ENCODE data around the gene CD48.
A peak's percentile ranks its signal among the peaks of the same experiment; 100 is the strongest.
"Not testable (repeated sequence)": the region's sequence is repeated elsewhere in the genome, so short reads cannot be mapped to it uniquely, and the experiment has no call there.

Gene CD48

GRCh38 chr1:160741612-160742348, 30.2 kb upstream of the CD48 start:
- no peak for DNase-seq (ENCODE audit: low read depth)

GRCh38 chr1:160741092-160741501, 29.5 kb upstream of the CD48 start:
- DNase-seq (ENCODE audit: low read depth) = no peak

GRCh38 chr1:160740133-160740688, 28.6 kb upstream of the CD48 start:
- no peak for DNase-seq (ENCODE audit: low read depth)

DNA sequence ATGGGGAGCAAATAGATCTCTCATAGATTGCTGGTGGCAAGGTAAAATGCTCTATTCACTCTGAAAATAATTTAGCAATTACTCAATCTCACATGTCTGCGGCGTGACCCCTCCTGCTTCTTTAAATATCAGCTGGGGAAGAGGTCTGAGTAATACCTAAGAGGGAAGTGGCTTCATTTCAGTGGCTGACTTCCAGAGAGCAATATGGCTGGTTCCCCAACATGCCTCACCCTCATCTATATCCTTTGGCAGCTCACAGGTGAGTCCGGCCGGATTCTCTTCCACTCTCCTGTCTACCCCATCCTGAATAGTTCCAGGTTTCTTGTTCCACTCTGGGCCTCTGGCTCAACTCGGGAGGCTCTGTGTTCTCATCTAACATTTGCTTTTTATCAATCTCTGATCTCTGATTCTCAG, 27.5 kb upstream of the CD48 start, which contains the start of gene SLAMF7:
Gene SLAMF7 (plus strand): TSS at position 150 of the 414 bp plus-strand sequence. CDS start 55 bp downstream, at position 205.
- no peak for DNase-seq (ENCODE audit: low read depth)

- no peak for DNase-seq (ENCODE audit: low read depth)
Measured at GRCh38 chr1:160738271-160738670, 26.6 kb upstream of the CD48 start.

GRCh38 chr1:160734301-160734700, 22.7 kb upstream of the CD48 start:
- no peak for DNase-seq (ENCODE audit: low read depth)

GRCh38 chr1:160733898-160734297, 22.3 kb upstream of the CD48 start:
- DNase-seq (ENCODE audit: low read depth) = no peak

GRCh38 chr1:160731990-160732389, 20.4 kb upstream of the CD48 start:
- no peak for DNase-seq (ENCODE audit: low read depth)

DNA sequence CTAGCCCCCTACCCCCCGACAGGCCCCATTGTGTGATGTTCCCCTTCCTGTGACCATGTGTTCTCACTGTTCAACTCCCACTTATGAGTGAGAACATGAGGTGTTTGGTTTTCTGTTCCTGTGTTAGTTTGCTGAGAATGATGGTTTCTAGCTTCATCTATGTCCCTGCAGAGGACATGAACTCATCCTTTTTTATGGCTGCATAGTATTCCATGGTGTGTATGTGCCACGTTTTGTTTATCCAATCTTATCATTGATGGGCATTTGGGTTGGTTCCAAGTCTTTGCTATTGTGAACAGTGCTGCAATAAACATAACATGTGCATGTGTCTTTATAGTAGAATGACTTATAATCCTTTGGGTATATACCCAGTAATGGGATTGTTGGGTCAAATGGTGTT, 19.9 kb upstream of the CD48 start:
- DNase-seq (ENCODE audit: low read depth) = not testable (repeated sequence)

- DNase-seq (ENCODE audit: low read depth) = no peak
Measured at GRCh38 chr1:160727316-160727640, 15.7 kb upstream of the CD48 start.

DNA sequence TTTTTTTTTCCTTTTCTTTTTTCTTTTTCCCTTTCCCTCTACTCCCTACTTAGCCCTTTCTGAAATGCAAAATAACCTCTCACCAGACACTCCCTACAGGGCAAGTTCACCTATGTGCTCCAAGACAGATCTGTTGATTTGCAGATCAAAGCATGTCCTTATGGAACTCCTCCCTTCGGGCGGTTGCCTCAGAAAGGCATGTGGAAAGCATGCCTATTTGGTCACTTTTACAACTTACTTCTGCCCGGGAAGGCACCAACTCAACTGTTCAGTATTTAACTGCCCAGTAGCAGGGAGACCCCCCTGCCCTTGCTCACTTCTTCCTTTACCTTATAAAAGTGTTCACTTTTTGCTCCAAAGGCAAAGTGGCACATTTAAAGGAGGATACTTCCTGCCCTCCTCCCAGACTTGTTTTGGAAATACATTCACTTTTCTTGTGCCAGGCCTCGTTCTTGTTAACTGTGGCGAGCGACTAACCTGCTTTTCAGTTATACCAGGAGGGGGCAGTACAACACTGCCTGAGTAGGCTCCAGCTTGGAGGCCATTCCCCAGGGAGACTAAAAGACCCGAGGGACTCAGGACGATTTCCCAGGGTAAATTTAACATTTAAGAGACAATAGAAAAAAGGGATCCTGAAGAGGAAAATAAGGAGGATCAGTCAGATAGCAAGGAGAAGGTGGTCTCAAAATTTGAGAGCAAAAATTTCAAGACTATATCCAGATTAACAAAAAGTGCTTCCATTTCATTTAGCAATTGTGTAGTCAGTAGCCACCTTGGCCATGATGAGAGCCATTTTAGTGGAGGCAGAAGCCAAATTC, 15.1 kb upstream of the CD48 start:
- peak; percentile 25 for DNase-seq (ENCODE audit: low read depth)

DNA sequence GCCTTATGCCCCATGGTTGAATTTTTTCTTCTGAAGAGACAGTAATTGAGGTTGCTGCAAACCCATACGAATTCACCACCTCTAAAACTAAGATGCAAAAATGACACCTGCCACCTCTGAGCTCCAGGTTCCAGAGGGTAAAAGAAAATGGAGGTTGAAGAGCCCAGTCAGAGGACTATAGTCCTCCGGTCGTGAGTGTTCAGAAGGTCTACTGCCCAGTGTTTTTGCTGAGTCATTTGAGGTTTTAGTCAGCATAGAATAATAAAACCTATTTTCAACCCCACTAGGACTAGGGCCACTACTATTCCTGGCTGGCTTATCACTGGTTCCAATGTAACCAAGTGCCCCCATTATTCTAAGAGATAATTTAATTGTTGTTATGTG, 14.5 kb upstream of the CD48 start:
- no peak for DNase-seq (ENCODE audit: low read depth)

DNA sequence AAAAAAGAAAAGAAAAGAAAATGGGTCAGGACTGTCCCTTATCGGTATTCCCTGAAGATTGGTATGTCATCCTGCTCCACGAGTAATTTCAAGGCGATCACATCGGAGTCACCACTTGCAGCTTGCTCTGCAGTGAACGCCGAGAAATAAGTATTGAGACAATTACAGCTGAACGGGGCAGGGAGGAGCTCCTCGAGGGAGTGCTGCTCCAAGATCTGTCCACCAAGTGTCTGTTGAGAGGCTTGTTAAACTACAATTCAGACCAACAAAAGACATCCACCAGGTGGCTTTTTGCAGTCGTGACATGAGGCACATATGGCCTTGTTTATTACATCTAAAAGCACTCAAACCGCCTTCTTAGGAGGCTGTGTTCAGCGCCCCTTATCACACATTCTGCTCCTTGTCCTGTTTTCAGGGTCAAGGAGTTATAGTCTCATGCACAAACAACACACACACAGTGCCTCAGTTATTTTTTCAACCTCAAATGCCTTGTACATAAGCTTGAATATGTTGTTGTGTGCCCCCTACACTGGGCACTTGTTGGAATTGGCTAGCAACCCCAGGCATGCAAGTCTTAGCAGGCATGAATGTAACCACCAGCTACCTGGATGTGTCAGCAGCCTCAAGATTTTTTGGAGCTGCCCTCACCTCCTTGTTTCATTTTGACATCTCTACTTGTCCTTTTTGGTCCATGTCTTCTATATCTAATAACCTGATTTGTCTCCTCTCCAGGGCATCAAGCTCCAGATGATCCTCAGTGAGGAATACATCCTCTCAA, 13.0 kb upstream of the CD48 start:
- no peak for DNase-seq (ENCODE audit: low read depth)

GRCh38 chr1:160723332-160723731, 11.7 kb upstream of the CD48 start:
- no peak for DNase-seq (ENCODE audit: low read depth)

GRCh38 chr1:160722726-160723125, 11.1 kb upstream of the CD48 start:
- no peak for DNase-seq (ENCODE audit: low read depth)

DNA sequence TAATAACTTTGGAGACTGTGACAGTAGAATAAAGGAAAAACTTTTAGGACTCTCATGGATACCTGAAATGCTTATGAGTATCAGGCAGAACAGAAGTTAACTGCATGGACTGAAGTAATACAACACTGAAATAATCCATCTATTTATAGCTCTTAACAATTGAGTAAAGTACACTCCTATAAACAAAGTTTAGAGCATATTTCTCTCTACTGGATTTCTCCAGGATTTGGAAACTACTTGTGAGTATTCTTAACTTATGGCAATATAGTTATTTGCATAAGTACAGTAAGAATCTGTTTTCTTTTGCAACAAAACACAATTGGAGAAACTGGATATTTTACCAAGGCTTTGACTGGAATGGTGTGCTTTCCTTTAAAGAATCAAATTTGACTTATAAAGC, 9.9 kb upstream of the CD48 start:
- DNase-seq (ENCODE audit: low read depth) = no peak

DNA sequence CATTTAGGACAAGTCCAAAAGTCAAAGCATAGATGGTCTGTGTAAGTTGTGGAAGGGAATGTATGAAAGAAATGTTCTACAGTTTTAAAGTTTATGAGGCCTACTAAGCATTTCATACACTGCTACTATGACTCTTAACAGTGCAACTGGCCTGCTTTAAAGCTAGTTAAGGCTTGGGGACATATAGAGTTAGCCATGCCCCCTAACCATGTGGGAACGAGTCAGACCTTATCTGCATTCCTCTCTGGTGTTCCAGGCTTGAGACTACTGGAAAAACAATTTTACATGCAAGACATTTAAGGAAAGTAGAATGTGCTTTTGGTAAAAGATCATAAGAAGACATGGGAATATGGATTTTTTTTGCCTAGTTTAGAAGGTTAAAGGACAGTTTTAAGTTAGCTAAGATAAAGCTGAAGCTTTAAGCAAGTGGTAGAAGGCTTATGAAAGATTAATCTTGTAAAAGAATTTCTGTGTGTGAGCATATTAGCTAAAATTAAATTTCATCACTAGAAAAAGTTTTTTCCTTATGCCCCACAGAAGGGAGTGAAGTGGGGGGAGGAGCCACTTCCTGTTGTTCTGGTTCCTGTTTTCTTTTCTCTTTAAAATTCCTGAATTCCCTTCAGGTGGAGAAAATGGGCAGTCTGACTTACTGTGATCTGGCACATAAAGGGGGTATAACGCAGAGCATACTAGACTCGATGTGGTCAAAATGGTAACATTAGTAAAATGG, 8.9 kb upstream of the CD48 start:
- DNase-seq (ENCODE audit: low read depth) = no peak

GRCh38 chr1:160718210-160718609, 6.6 kb upstream of the CD48 start:
- no peak for DNase-seq (ENCODE audit: low read depth)

- no peak for DNase-seq (ENCODE audit: low read depth)
Measured at GRCh38 chr1:160717306-160717705, 5.7 kb upstream of the CD48 start.

GRCh38 chr1:160716013-160716412, 4.4 kb upstream of the CD48 start:
- DNase-seq (ENCODE audit: low read depth) = no peak

- DNase-seq (ENCODE audit: low read depth) = not testable (repeated sequence)
Measured at GRCh38 chr1:160714034-160714648, 2.5 kb upstream of the CD48 start.
